A549 (cell line): ENCODE results near the gene EHBP1. TPM values are rescaled to one million over a fixed set of nuclear protein-coding genes. Genes with fewer than 3 reads are reported as not detected.

ENCODE experiments used
- ATAC-seq, 2 experiments: fragments of 200-7000 bp in 1 of 2; fragments of >200 bp in 1 of 2; cut with Nextera tagmentation in 1 of 2; cut with Tn5 transposase in 1 of 2; 3 replicates each; pipeline versions ENCODE4 v1.8.0 to v1.9.1; 2018 to 2020; ENCODE audit warnings: mild to moderate bottlenecking in 1 of 2, moderate library complexity in 1 of 2
- CTCF ChIA-PET: fragments of 300-600 bp; sonication (Branson Sonifier 250); formaldehyde crosslinking; extraction: SDS; loops from one replicate; lab custom pipeline; 2021; ENCODE audit warnings: antibody characterized with exemption, inconsistent platforms; lab: Yijun Ruan, JAX
- POLR2A ChIA-PET: fragments of 350-600 bp; formaldehyde crosslinking; extraction: SDS; loops from one replicate; lab custom pipeline; 2021; ENCODE audit warnings: antibody characterized with exemption, inconsistent platforms; lab: Yijun Ruan, JAX
- DNase-seq, 2 experiments: peaks; one replicate each; pipeline versions ENCODE4 v3.0.0 to v3.0.0-alpha.2; 2011 to 2016; ENCODE audit warnings: low read depth in 1 of 2, low spot score in 1 of 2
- FAIRE-seq: peaks from 2 replicates; lab custom pipeline; 2011; peaks lifted over from hg19 to GRCh38; lab: Jason Lieb, UNC
- H3K27ac ChIP-seq, 2 experiments: fragments of >200 bp; sonication (Bioruptor Twin); formaldehyde crosslinking; 3 replicates each; pipeline ENCODE4 v1.5.1; 2016 to 2017
- H3K4me1 ChIP-seq: fragments of >200 bp; sonication (Bioruptor Twin); formaldehyde crosslinking; 3 replicates; pipeline ENCODE4 v1.6.1; 2016
- H3K4me2 ChIP-seq: fragments of >200 bp; sonication (Bioruptor Twin); formaldehyde crosslinking; 3 replicates; pipeline ENCODE4 v1.6.1; 2016
- H3K4me3 ChIP-seq: fragments of >200 bp; sonication (Bioruptor Twin); formaldehyde crosslinking; 3 replicates; pipeline ENCODE4 v1.5.1; 2016
- H3K9me3 ChIP-seq: fragments of >200 bp; sonication (Bioruptor Twin); formaldehyde crosslinking; 3 replicates; pipeline ENCODE4 v1.6.1; 2016
- BCL3 ChIP-seq: fragments of >200 bp; sonication (Bioruptor Twin); formaldehyde crosslinking; IDR thresholded peaks from 3 replicates; pipeline ENCODE4 v1.6.1; 2016
- BHLHE40 ChIP-seq: IDR thresholded peaks from 2 replicates; pipeline ENCODE4 v1.6.1; 2012; ENCODE audit warnings: low read depth, low read length, inconsistent platforms
- CHD4 ChIP-seq: fragments of 200-600 bp; sonication (generic); IDR thresholded peaks from 2 replicates; pipeline ENCODE4 v1.6.1; 2016; ENCODE audit warnings: antibody characterized with exemption, mild to moderate bottlenecking, borderline replicate concordance
- E2F6 ChIP-seq: IDR thresholded peaks from 2 replicates; pipeline ENCODE4 v1.6.1; 2012; ENCODE audit warnings: low read depth, borderline replicate concordance
- EHF ChIP-seq: fragments of 250-450 bp; sonication (Bioruptor Pico); IDR thresholded peaks from 2 replicates; pipeline ENCODE4 v1.5.0; 2020; ENCODE audit warnings: mild to moderate bottlenecking
- ELK1 ChIP-seq: fragments of 150-350 bp; IDR thresholded peaks from 2 replicates; pipeline ENCODE4 v1.6.1; 2014; ENCODE audit warnings: low read depth, mild to moderate bottlenecking, low read length
- EP300 ChIP-seq, 2 experiments: fragments of >200 bp; sonication (Bioruptor Twin); formaldehyde crosslinking; IDR thresholded peaks; 2 replicates in 1 of 2; 3 replicates in 1 of 2; pipeline ENCODE4 v1.6.1; 2016 to 2017
- FOSB ChIP-seq: fragments of 250-450 bp; sonication (Bioruptor Pico); IDR thresholded peaks from 2 replicates; pipeline ENCODE4 v1.5.0; 2020; ENCODE audit warnings: mild to moderate bottlenecking, moderate library complexity
- HOXB5 ChIP-seq: fragments of 250-450 bp; sonication (Bioruptor Pico); IDR thresholded peaks from 2 replicates; pipeline ENCODE4 v1.5.0; 2020; ENCODE audit warnings: mild to moderate bottlenecking, moderate library complexity
- JUNB ChIP-seq: fragments of >200 bp; sonication (Bioruptor Twin); formaldehyde crosslinking; IDR thresholded peaks from 2 replicates; pipeline ENCODE4 v1.6.1; 2016
- KDM1A ChIP-seq: fragments of 200-600 bp; sonication (generic); IDR thresholded peaks from 2 replicates; pipeline ENCODE4 v1.6.1; 2016; ENCODE audit warnings: low read depth, mild to moderate bottlenecking
- KDM5A ChIP-seq: fragments of 200-600 bp; sonication (generic); IDR thresholded peaks from 2 replicates; pipeline ENCODE4 v1.6.1; 2016; ENCODE audit warnings: antibody characterized with exemption, mild to moderate bottlenecking
- MYC ChIP-seq: IDR thresholded peaks from 2 replicates; pipeline ENCODE4 v1.6.1; 2012; ENCODE audit warnings: mild to moderate bottlenecking, inconsistent platforms, low read length, improper control_type of control experiment, borderline replicate concordance
- PBX3 ChIP-seq: IDR thresholded peaks from 2 replicates; pipeline ENCODE4 v1.6.1; 2012
- PHF8 ChIP-seq: fragments of 200-600 bp; sonication (generic); IDR thresholded peaks from 2 replicates; pipeline ENCODE4 v1.6.1; 2016; ENCODE audit warnings: low read depth, mild to moderate bottlenecking, antibody characterized with exemption, moderate library complexity, borderline replicate concordance
- POLR2AphosphoS2 ChIP-seq: conservative IDR thresholded peaks from 2 replicates; pipeline ENCODE4 v1.6.1; 2012; ENCODE audit warnings: low read length, improper control_type of control experiment, inconsistent platforms
- RAD21 ChIP-seq, 2 experiments: fragments of >200 bp in 1 of 2; sonication (Bioruptor Twin) in 1 of 2; formaldehyde crosslinking in 1 of 2; IDR thresholded peaks in 1 of 2; conservative IDR thresholded peaks in 1 of 2; 2 replicates in 1 of 2; 3 replicates in 1 of 2; pipeline ENCODE4 v1.6.1; 2012 to 2018; ENCODE audit warnings: inconsistent platforms in 1 of 2
- USF2 ChIP-seq: fragments of 450-650 bp; IDR thresholded peaks from 2 replicates; pipeline ENCODE4 v1.6.1; 2014; ENCODE audit warnings: antibody characterized with exemption
- ZC3H11A ChIP-seq: fragments of 450-650 bp; IDR thresholded peaks from 2 replicates; pipeline ENCODE4 v1.6.1; 2014; ENCODE audit warnings: antibody characterized with exemption, mild to moderate bottlenecking
- ZNF302 ChIP-seq: fragments of 250-450 bp; sonication (Bioruptor Pico); IDR thresholded peaks from 2 replicates; pipeline ENCODE4 v1.9.0; 2021; ENCODE audit warnings: inconsistent platforms, mild to moderate bottlenecking, moderate library complexity
- WGBS: methylation state at CpG from one replicate; pipeline ENCODE4 v1.1.6; 2017; ENCODE audit errors: missing lambda C conversion rate; 5-methylcytosine and 5-hydroxymethylcytosine counted together
- polyA plus RNA-seq, 4 experiments: library from polyadenylated mRNA; depleted of rRNA in 3 of 4; stranded (reverse); fragments of >200 nt; fragmentation: RNase III in 1 of 4; extraction: RNeasy Plus Mini Kit Qiagen cat#74134 plus additional on column Dnase treatment in 1 of 4; gene quantifications; 2 replicates in 3 of 4; 3 replicates in 1 of 4; pipeline ENCODE4 v1.2.3, GENCODE V29; 2011 to 2017
- TF ChIP-seq, protein P1 (sequence below): fragments of >200 bp; sonication (Bioruptor Twin); formaldehyde crosslinking; IDR thresholded peaks from 3 replicates; pipeline ENCODE4 v1.5.1; 2016
- TF ChIP-seq, protein P2 (sequence below): fragments of >200 bp; sonication (Bioruptor Twin); formaldehyde crosslinking; IDR thresholded peaks from 2 replicates; pipeline ENCODE4 v1.6.1; 2016

EHBP1 gene
- polyA plus RNA-seq, 2 of the 4 experiments (the other 2 are of a cell fraction), result 65.7 to 204 TPM

DNA sequence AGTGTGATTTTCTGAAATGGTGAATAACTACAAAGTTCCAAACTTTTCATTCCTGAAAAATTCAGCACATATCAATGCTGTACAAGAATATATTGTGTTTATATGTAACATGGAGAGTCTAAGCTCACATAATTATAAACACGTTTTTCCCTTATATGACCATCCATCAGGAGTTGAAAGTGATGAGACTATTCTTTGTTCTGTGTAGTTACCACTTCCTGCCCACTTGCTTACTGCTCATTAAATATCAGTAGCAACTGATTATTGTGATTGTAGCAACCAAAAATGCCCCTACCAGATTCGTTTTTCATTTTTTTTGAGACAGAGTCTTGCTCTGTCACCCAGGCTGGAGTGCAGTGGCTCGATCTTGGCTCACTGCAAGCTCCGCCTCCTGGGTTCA, 375.9 kb downstream of the EHBP1 start:
- Histone ChIP-seq H3K9me3 (no peaks in the 10 kb centered on the region), H3K4me1 (peaks cover 8% of the 10 kb centered on the region; the same call in 2 of the 3 replicates), H3K4me2 (no peak overlapping the region), H3K4me3 (no peak overlapping the region), H3K27ac (no peak overlapping the region)
- ChIA-PET CTCF (no interaction called here), POLR2A (no interaction called here)
- no peak for DNase-seq
- ATAC-seq, result no peak
- WGBS, result 51% methylated on average over 4 of the region's 4 CpGs
- FAIRE-seq, result no peak
- no peak for TF ChIP-seq POLR2AphosphoS2
- TF ChIP-seq PBX3, result no peak
- no peak for TF ChIP-seq RAD21 (conservative IDR thresholded peaks at IDR 0.05 in 1 of 2, IDR thresholded peaks at IDR 0.05 in 1 of 2)
- no peak for TF ChIP-seq BCL3
- TF ChIP-seq HOXB5 (CRISPR knock-in tag), result no peak
- TF ChIP-seq, protein P1, sequence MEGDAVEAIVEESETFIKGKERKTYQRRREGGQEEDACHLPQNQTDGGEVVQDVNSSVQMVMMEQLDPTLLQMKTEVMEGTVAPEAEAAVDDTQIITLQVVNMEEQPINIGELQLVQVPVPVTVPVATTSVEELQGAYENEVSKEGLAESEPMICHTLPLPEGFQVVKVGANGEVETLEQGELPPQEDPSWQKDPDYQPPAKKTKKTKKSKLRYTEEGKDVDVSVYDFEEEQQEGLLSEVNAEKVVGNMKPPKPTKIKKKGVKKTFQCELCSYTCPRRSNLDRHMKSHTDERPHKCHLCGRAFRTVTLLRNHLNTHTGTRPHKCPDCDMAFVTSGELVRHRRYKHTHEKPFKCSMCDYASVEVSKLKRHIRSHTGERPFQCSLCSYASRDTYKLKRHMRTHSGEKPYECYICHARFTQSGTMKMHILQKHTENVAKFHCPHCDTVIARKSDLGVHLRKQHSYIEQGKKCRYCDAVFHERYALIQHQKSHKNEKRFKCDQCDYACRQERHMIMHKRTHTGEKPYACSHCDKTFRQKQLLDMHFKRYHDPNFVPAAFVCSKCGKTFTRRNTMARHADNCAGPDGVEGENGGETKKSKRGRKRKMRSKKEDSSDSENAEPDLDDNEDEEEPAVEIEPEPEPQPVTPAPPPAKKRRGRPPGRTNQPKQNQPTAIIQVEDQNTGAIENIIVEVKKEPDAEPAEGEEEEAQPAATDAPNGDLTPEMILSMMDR, result no peak
- TF ChIP-seq BHLHE40, result no peak
- no peak for TF ChIP-seq EHF (CRISPR knock-in tag)
- TF ChIP-seq ZNF302 (CRISPR knock-in tag), result no peak
- no peak for TF ChIP-seq FOSB (CRISPR knock-in tag)
- no peak for TF ChIP-seq CHD4
- TF ChIP-seq EP300 (IDR thresholded peaks at IDR 0.05), result no peak
- TF ChIP-seq ZC3H11A, result no peak

- DNase-seq (no peak), ATAC-seq (no peak), FAIRE-seq (no peak)
- ChIA-PET POLR2A (no interaction called here), CTCF (no interaction called here)
- no peaks in the 10 kb centered on the region for H3K4me1 ChIP-seq
- H3K9me3 ChIP-seq, result no peaks in the 10 kb centered on the region
- H3K4me3 ChIP-seq, result no peak overlapping the region
- no peak overlapping the region for H3K27ac ChIP-seq
- TF ChIP-seq, protein P1, result no peak
- TF ChIP-seq KDM1A (no peak), MYC (no peak), USF2 (no peak), JUNB (no peak)
- 0% methylated on average over 1 of the region's 1 CpG for WGBS
- H3K4me2 ChIP-seq, result no peak overlapping the region
Measured at GRCh38 chr2:63086687-63087086, 381.2 kb downstream of the EHBP1 start.

DNA sequence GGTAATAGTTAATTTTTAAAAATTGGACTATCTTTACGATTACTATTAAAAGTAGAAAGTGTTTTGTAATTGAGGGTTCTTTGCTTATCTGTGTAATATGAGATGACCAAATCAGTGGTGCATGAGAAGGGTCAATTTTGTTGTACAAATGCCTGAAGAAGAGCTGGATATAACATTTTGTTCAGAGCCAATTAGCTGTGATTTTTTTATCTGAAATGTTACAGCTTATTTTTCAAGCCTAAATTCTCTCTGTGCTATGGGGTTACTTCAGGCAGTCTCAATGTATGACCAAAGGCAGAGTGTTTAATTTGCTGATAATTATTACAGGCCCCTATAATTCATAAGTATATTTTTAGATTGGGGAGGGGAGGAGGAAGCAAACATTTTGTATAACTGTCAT, 386.9 kb downstream of the EHBP1 start:
- ChIA-PET CTCF (no interaction called here), POLR2A (no interaction called here)
- TF ChIP-seq E2F6 (no peak), EP300 (IDR thresholded peaks at IDR 0.05) (no peak), KDM5A (no peak), USF2 (no peak), PHF8 (no peak), ELK1 (no peak)
- TF ChIP-seq, protein P2, sequence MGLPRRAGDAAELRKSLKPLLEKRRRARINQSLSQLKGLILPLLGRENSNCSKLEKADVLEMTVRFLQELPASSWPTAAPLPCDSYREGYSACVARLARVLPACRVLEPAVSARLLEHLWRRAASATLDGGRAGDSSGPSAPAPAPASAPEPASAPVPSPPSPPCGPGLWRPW, result no peak
- Histone ChIP-seq H3K4me3 (no peak overlapping the region), H3K27ac (no peak overlapping the region), H3K4me2 (no peak overlapping the region), H3K9me3 (no peaks in the 10 kb centered on the region), H3K4me1 (no peaks in the 10 kb centered on the region)
- DNase-seq (no peak), FAIRE-seq (no peak), ATAC-seq (no peak)
- 42% methylated on average over 1 of the region's 1 CpG for WGBS
